ENCODE results near the gene SLC51B.
"Not testable (repeated sequence)": the region's sequence is repeated elsewhere in the genome, so short reads cannot be mapped to it uniquely, and the experiment has no call there.

SLC51B gene

GRCh38 chr15:65044724-65045481, at the start of gene SLC51B:
TSS of gene SLC51B (plus strand) at chr15:65045387. CDS start at chr15:65050005, 4,618 bp downstream.
- no peak for DNase-seq (ENCODE audit: low read depth, low spot score)

- no peak for DNase-seq (ENCODE audit: low read depth, low spot score)
Measured at GRCh38 chr15:64997066-64997465, 48.1 kb upstream of the SLC51B start.

- DNase-seq (ENCODE audit: low read depth, low spot score), result no peak
Measured at GRCh38 chr15:64997745-64998375, 47.3 kb upstream of the SLC51B start.

GRCh38 chr15:65004993-65005392, 40.2 kb upstream of the SLC51B start:
- DNase-seq (ENCODE audit: low read depth, low spot score), result peak; percentile 32

GRCh38 chr15:65006876-65007275, 38.3 kb upstream of the SLC51B start:
- no peak for DNase-seq (ENCODE audit: low read depth, low spot score)

- DNase-seq (ENCODE audit: low read depth, low spot score), result no peak
Measured at GRCh38 chr15:65008983-65009382, 36.2 kb upstream of the SLC51B start.

GRCh38 chr15:65011198-65011597, 34.0 kb upstream of the SLC51B start:
- DNase-seq (ENCODE audit: low read depth, low spot score), result not testable (repeated sequence)

- no peak for DNase-seq (ENCODE audit: low read depth, low spot score)
Measured at GRCh38 chr15:65020419-65020818, 24.8 kb upstream of the SLC51B start.

GRCh38 chr15:65021488-65021887, 23.7 kb upstream of the SLC51B start:
- DNase-seq (ENCODE audit: low read depth, low spot score), result no peak

- DNase-seq (ENCODE audit: low read depth, low spot score), result no peak
Measured at GRCh38 chr15:65026756-65027155, 18.4 kb upstream of the SLC51B start.

GRCh38 chr15:65027593-65027992, 17.6 kb upstream of the SLC51B start:
- no peak for DNase-seq (ENCODE audit: low read depth, low spot score)

- DNase-seq (ENCODE audit: low read depth, low spot score), result no peak
Measured at GRCh38 chr15:65028338-65028737, 16.8 kb upstream of the SLC51B start.

GRCh38 chr15:65028921-65029735, 16.1 kb upstream of the SLC51B start, which contains the start of gene MTFMT:
TSS of gene MTFMT (minus strand) at chr15:65029639. CDS start at chr15:65029613, 26 bp downstream.
- DNase-seq (ENCODE audit: low read depth, low spot score), result peak; percentile 93

GRCh38 chr15:65029736-65030208, 15.4 kb upstream of the SLC51B start:
- DNase-seq (ENCODE audit: low read depth, low spot score), result no peak

GRCh38 chr15:65032801-65033537, 12.2 kb upstream of the SLC51B start:
- DNase-seq (ENCODE audit: low read depth, low spot score), result peak; percentile 81

GRCh38 chr15:65033659-65034269, 11.4 kb upstream of the SLC51B start:
- DNase-seq (ENCODE audit: low read depth, low spot score), result peak; percentile 55

- DNase-seq (ENCODE audit: low read depth, low spot score), result no peak
Measured at GRCh38 chr15:65034719-65035118, 10.5 kb upstream of the SLC51B start.

- DNase-seq (ENCODE audit: low read depth, low spot score), result no peak
Measured at GRCh38 chr15:65037309-65037708, 7.9 kb upstream of the SLC51B start.

GRCh38 chr15:65038428-65038827, 6.8 kb upstream of the SLC51B start:
- no peak for DNase-seq (ENCODE audit: low read depth, low spot score)

GRCh38 chr15:65038836-65039235, 6.4 kb upstream of the SLC51B start:
- no peak for DNase-seq (ENCODE audit: low read depth, low spot score)

GRCh38 chr15:65040461-65040860, 4.7 kb upstream of the SLC51B start:
- no peak for DNase-seq (ENCODE audit: low read depth, low spot score)
